Transverse colon (tissue), 3 donors: ENCODE measurements around the gene LCE1B.

Experiments
- CTCF ChIP-seq, 5 experiments: fragments of 200-600 bp in 3 of 5; fragments of 450-650 bp in 2 of 5; sonication (generic) in 3 of 5; IDR thresholded peaks; 1 replicate in 2 of 5; 2 replicates in 3 of 5; pipeline ENCODE4 v1.5.1; 2016 to 2017; ENCODE audit warnings: antibody characterized with exemption in 5 of 5, inconsistent platforms in 3 of 5, mild to moderate bottlenecking in 2 of 5, moderate library complexity in 1 of 5
- POLR2A ChIP-seq: fragments of 450-650 bp; IDR thresholded peaks from one replicate; pipeline ENCODE4 v1.6.1; 2016; ENCODE audit warnings: antibody characterized with exemption, mild to moderate bottlenecking, moderate library complexity

- TF ChIP-seq CTCF (IDR thresholded peaks at IDR 0.05) (no peak), POLR2A (no peak)
Measured at GRCh38 chr1:152783095-152783494, 28.7 kb upstream of the LCE1B start.
